ENCODE results near the gene COL4A2. TPM values are rescaled to one million over a fixed set of nuclear protein-coding genes. Genes with fewer than 3 reads are reported as not detected.

The COL4A2 gene
- total and polyA plus RNA-seq, 11 donors = 92.4 to 377 (median 166) TPM

GRCh38 chr13:110364081-110364480 lies 57.0 kb downstream of the COL4A2 start:
- H3K4me3 ChIP-seq = no peak overlapping the region
- peak overlapping the region in 11 of 12 donors; percentile 4 to 84 (median 49) for H3K27ac ChIP-seq
- DNase-seq (no peak), ATAC-seq (peak in 2 of 4 donors; percentile 22 to 25)
- peaks cover 0 to 16% (median 2%) of the 10 kb centered on the region in 9 donors for H3K36me3 ChIP-seq
- TF ChIP-seq POLR2A (IDR thresholded peaks at IDR 0.05) (no peak), CTCF (IDR thresholded peaks at IDR 0.05) (no peak)
- no peaks in the 10 kb centered on the region for H3K27me3 ChIP-seq
- H3K4me1 ChIP-seq = peaks cover 6 to 63% (median 47%) of the 10 kb centered on the region in 12 donors
- intact Hi-C loops (cut with DNase I) = loop anchor here in 1 of 10 donors (5.0 kb wide), 1 partner anchor 48 kb away; no protein-coding TSS in a partner anchor
- 49 to 59% (median 54%) methylated on average over 5 of the region's 5 CpGs for WGBS, 4 donors
- H3K9me3 ChIP-seq = no peaks in the 10 kb centered on the region

GRCh38 chr13:110365876-110366275 lies 58.8 kb downstream of the COL4A2 start:
- TF ChIP-seq CTCF (IDR thresholded peaks at IDR 0.05) (no peak), POLR2A (IDR thresholded peaks at IDR 0.05) (no peak)
- intact Hi-C loops (cut with DNase I) = no loop called here
- 70 to 77% (median 71%) methylated on average over 3 of the region's 3 CpGs for WGBS, 4 donors
- H3K4me3 ChIP-seq = no peak overlapping the region
- DNase-seq (no peak), ATAC-seq (no peak)
- peak overlapping the region in 4 of 12 donors; percentile 1 to 84 (median 44) for H3K27ac ChIP-seq
- peaks cover 0 to 54% (median 35%) of the 10 kb centered on the region in 12 donors for H3K4me1 ChIP-seq
- H3K9me3 ChIP-seq = no peaks in the 10 kb centered on the region
- peaks cover 0 to 14% (median 2%) of the 10 kb centered on the region in 9 donors for H3K36me3 ChIP-seq
- H3K27me3 ChIP-seq = no peaks in the 10 kb centered on the region

GRCh38 chr13:110366733-110367132 lies 59.6 kb downstream of the COL4A2 start:
- Histone ChIP-seq H3K4me1 (peaks cover 0 to 54% (median 35%) of the 10 kb centered on the region in 12 donors), H3K27me3 (no peaks in the 10 kb centered on the region), H3K4me3 (no peak overlapping the region), H3K9me3 (no peaks in the 10 kb centered on the region), H3K36me3 (peaks cover 0 to 14% (median 2%) of the 10 kb centered on the region in 9 donors), H3K27ac (peak overlapping the region in 2 of 12 donors; percentile 1 to 84)
- intact Hi-C loops (cut with DNase I) = no loop called here
- no peak for ATAC-seq
- 85% methylated on average over 3 of the region's 3 CpGs for WGBS, 4 donors
- no peak for TF ChIP-seq CTCF (IDR thresholded peaks at IDR 0.05)
- TF ChIP-seq POLR2A (IDR thresholded peaks at IDR 0.05) = no peak
- no peak for DNase-seq

GRCh38 chr13:110367620-110368019 lies 60.5 kb downstream of the COL4A2 start:
- intact Hi-C loops (cut with DNase I) = no loop called here
- Histone ChIP-seq H3K27ac (peak overlapping the region in 1 of 12 donors; percentile 84), H3K4me1 (peaks cover 0 to 54% (median 36%) of the 10 kb centered on the region in 12 donors), H3K27me3 (no peaks in the 10 kb centered on the region), H3K36me3 (peaks cover 0 to 14% (median 2%) of the 10 kb centered on the region in 9 donors), H3K4me3 (no peak overlapping the region), H3K9me3 (no peaks in the 10 kb centered on the region)
- DNase-seq (no peak), ATAC-seq (no peak)
- 58 to 72% (median 67%) methylated on average over 4 of the region's 4 CpGs for WGBS, 4 donors
- no peak for TF ChIP-seq POLR2A (IDR thresholded peaks at IDR 0.05)
- TF ChIP-seq CTCF (IDR thresholded peaks at IDR 0.05) = no peak
